Muscle layer of colon (tissue), 2 donors: ENCODE measurements around the gene TIMM9.

Experiments used
- H3K27ac ChIP-seq: one replicate; pipeline ENCODE4 v1.7.0; 2013; ENCODE audit warnings: low read depth, mild to moderate bottlenecking, low read length, moderate library complexity
- H3K27me3 ChIP-seq, 2 donors: one replicate each; pipeline ENCODE4 v1.7.0; 2013; ENCODE audit warnings: low read length in 2 of 2, mild to moderate bottlenecking in 2 of 2; ENCODE audit not compliant: insufficient read depth in 2 of 2, control insufficient read depth in 1 of 2
- H3K36me3 ChIP-seq: one replicate; pipeline ENCODE4 v1.7.0; 2013; ENCODE audit warnings: mild to moderate bottlenecking, low read length; ENCODE audit not compliant: insufficient read depth
- H3K4me1 ChIP-seq: one replicate; pipeline ENCODE4 v1.7.0; 2013; ENCODE audit warnings: mild to moderate bottlenecking, low read length; ENCODE audit not compliant: insufficient read depth
- H3K4me3 ChIP-seq, 2 donors: one replicate each; pipeline ENCODE4 v1.7.0; 2013; ENCODE audit warnings: low read length in 2 of 2, low read depth in 1 of 2, mild to moderate bottlenecking in 1 of 2, moderate library complexity in 1 of 2
- H3K9ac ChIP-seq: one replicate; pipeline ENCODE4 v1.7.0; 2013; ENCODE audit warnings: low read length
- H3K9me3 ChIP-seq: one replicate; pipeline ENCODE4 v1.7.0; 2013; ENCODE audit warnings: mild to moderate bottlenecking, low read length
- donor health status: abdominal sarcoma.
- donor health status: Adenocarcinoma of cecum.

TIMM9 gene

GRCh38 chr14:58427281-58428117 lies at the start of gene TIMM9, which contains the start of gene KIAA0586:
Gene TIMM9, minus strand, starts transcription at chr14:58427531. Its CDS starts 15,586 bp downstream, at chr14:58411945.
Gene KIAA0586, plus strand, starts transcription at chr14:58427719. Its CDS starts 546 bp downstream, at chr14:58428265.
- Histone ChIP-seq H3K9me3 (no peaks in the 10 kb centered on the region), H3K27ac (peak within 1 kb of the TSS; percentile 98), H3K4me3 (peak within 1 kb of the TSS; percentile 93 to 94), H3K27me3 (no peaks in the 10 kb centered on the region), H3K4me1 (peaks cover 16% of the 10 kb centered on the region), H3K9ac (peak within 1 kb of the TSS; percentile 67), H3K36me3 (peaks cover 10% of the 10 kb centered on the region)

GRCh38 chr14:58476320-58476719 lies 49.0 kb upstream of the TIMM9 start:
- H3K27ac ChIP-seq = no peak overlapping the region
- H3K9ac ChIP-seq = no peak overlapping the region
- H3K9me3 ChIP-seq = no peaks in the 10 kb centered on the region
- H3K4me1 ChIP-seq = no peaks in the 10 kb centered on the region
- H3K27me3 ChIP-seq = no peaks in the 10 kb centered on the region
- H3K4me3 ChIP-seq = no peak overlapping the region
- peaks cover 22% of the 10 kb centered on the region for H3K36me3 ChIP-seq

- H3K9ac ChIP-seq = no peak overlapping the region
- no peaks in the 10 kb centered on the region for H3K27me3 ChIP-seq
- H3K27ac ChIP-seq = no peak overlapping the region
- no peaks in the 10 kb centered on the region for H3K4me1 ChIP-seq
- no peaks in the 10 kb centered on the region for H3K9me3 ChIP-seq
- no peak overlapping the region for H3K4me3 ChIP-seq
- peaks cover 31% of the 10 kb centered on the region for H3K36me3 ChIP-seq
These were observed 42.0 kb upstream of the TIMM9 start for GRCh38 chr14:58469309-58469708.

- Histone ChIP-seq H3K27me3 (no peaks in the 10 kb centered on the region), H3K9me3 (no peaks in the 10 kb centered on the region), H3K4me1 (no peaks in the 10 kb centered on the region), H3K9ac (no peak overlapping the region), H3K36me3 (peaks cover 31% of the 10 kb centered on the region), H3K4me3 (no peak overlapping the region), H3K27ac (no peak overlapping the region)
These were observed 40.2 kb upstream of the TIMM9 start for GRCh38 chr14:58467575-58467974.

- H3K4me3 ChIP-seq = no peak overlapping the region
- no peak overlapping the region for H3K27ac ChIP-seq
- H3K36me3 ChIP-seq = peaks cover 33% of the 10 kb centered on the region
- no peaks in the 10 kb centered on the region for H3K27me3 ChIP-seq
- H3K4me1 ChIP-seq = no peaks in the 10 kb centered on the region
- H3K9ac ChIP-seq = no peak overlapping the region
- H3K9me3 ChIP-seq = no peaks in the 10 kb centered on the region
These were observed 39.1 kb upstream of the TIMM9 start for GRCh38 chr14:58466459-58466858.

- Histone ChIP-seq H3K4me3 (no peak overlapping the region), H3K36me3 (peaks cover 29% of the 10 kb centered on the region), H3K9ac (no peak overlapping the region), H3K27ac (no peak overlapping the region), H3K9me3 (no peaks in the 10 kb centered on the region), H3K4me1 (no peaks in the 10 kb centered on the region), H3K27me3 (no peaks in the 10 kb centered on the region)
These were observed 38.1 kb upstream of the TIMM9 start for GRCh38 chr14:58465421-58465820.

- Histone ChIP-seq H3K27ac (no peak overlapping the region), H3K9ac (no peak overlapping the region), H3K36me3 (peaks cover 29% of the 10 kb centered on the region), H3K4me1 (no peaks in the 10 kb centered on the region), H3K27me3 (no peaks in the 10 kb centered on the region), H3K9me3 (no peaks in the 10 kb centered on the region), H3K4me3 (no peak overlapping the region)
These were observed 37.3 kb upstream of the TIMM9 start for GRCh38 chr14:58464652-58465051.

GRCh38 chr14:58463147-58463546 lies 35.8 kb upstream of the TIMM9 start:
- H3K27me3 ChIP-seq = no peaks in the 10 kb centered on the region
- H3K9ac ChIP-seq = no peak overlapping the region
- H3K27ac ChIP-seq = no peak overlapping the region
- H3K4me3 ChIP-seq = no peak overlapping the region
- H3K9me3 ChIP-seq = no peaks in the 10 kb centered on the region
- no peaks in the 10 kb centered on the region for H3K4me1 ChIP-seq
- H3K36me3 ChIP-seq = peaks cover 19% of the 10 kb centered on the region

GRCh38 chr14:58460772-58461171 lies 33.4 kb upstream of the TIMM9 start:
- no peaks in the 10 kb centered on the region for H3K4me1 ChIP-seq
- H3K36me3 ChIP-seq = peaks cover 11% of the 10 kb centered on the region
- H3K4me3 ChIP-seq = no peak overlapping the region
- H3K9me3 ChIP-seq = no peaks in the 10 kb centered on the region
- H3K27ac ChIP-seq = no peak overlapping the region
- H3K9ac ChIP-seq = no peak overlapping the region
- no peaks in the 10 kb centered on the region for H3K27me3 ChIP-seq

- H3K9ac ChIP-seq = no peak overlapping the region
- no peak overlapping the region for H3K4me3 ChIP-seq
- no peak overlapping the region for H3K27ac ChIP-seq
- H3K4me1 ChIP-seq = no peaks in the 10 kb centered on the region
- peaks cover 15% of the 10 kb centered on the region for H3K36me3 ChIP-seq
- H3K9me3 ChIP-seq = no peaks in the 10 kb centered on the region
- H3K27me3 ChIP-seq = no peaks in the 10 kb centered on the region
These were observed 28.4 kb upstream of the TIMM9 start for GRCh38 chr14:58455593-58456265.

- Histone ChIP-seq H3K27ac (no peak overlapping the region), H3K36me3 (peaks cover 24% of the 10 kb centered on the region), H3K9ac (no peak overlapping the region), H3K4me3 (no peak overlapping the region), H3K4me1 (no peaks in the 10 kb centered on the region), H3K27me3 (no peaks in the 10 kb centered on the region), H3K9me3 (no peaks in the 10 kb centered on the region)
These were observed 17.3 kb upstream of the TIMM9 start for GRCh38 chr14:58444627-58445026.
